Spleen (tissue), 7 donors: ENCODE results near the gene SPATS2.

ENCODE experiments used
- POLR2A ChIP-seq, 3 donors: fragments of 450-650 bp; IDR thresholded peaks; one replicate each; pipeline ENCODE4 v1.5.1; 2017; ENCODE audit warnings: antibody characterized with exemption in 3 of 3, mild to moderate bottlenecking in 1 of 3
- TF ChIP-seq, protein P1 (sequence below), 11 experiments: fragments of 200-600 bp in 7 of 11; fragments of 450-650 bp in 4 of 11; sonication (generic) in 4 of 11; IDR thresholded peaks in 8 of 11; conservative IDR thresholded peaks in 3 of 11; 1 replicate in 7 of 11; 2 replicates in 4 of 11; pipeline versions ENCODE4 v1.4.0 to v1.8.0; 2016 to 2021; ENCODE audit warnings: antibody characterized with exemption in 11 of 11, inconsistent platforms in 4 of 11, mild to moderate bottlenecking in 1 of 11
- donor health status: DM: no; HTN: no; CAD: no; lungs with moderate emphysema.
- donor health status: DM: no; HTN: no; CAD: no.
- donor health status: DM: no; HTN: no; CAD: no.

DNA sequence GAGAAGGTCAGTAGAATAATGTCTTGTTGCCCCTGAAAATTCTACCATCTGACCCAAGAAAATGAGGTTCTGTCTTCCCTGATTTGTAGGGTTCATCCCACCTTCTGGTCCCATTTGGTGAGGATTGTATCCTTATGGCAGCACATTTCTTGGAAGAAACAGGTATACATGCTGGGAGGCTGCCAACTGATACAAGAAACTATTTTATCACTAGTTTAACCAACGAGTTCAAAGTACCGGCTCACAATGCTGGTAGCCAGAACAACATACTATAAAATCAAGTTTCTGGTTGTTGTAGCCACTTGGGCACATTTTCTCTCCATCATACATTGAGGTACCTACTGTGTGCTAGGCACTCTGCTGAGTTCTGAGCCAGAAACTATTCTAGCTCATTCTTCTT, 164.5 kb downstream of the SPATS2 start:
- TF ChIP-seq POLR2A (IDR thresholded peaks at IDR 0.05), result no peak
- TF ChIP-seq, protein P1, sequence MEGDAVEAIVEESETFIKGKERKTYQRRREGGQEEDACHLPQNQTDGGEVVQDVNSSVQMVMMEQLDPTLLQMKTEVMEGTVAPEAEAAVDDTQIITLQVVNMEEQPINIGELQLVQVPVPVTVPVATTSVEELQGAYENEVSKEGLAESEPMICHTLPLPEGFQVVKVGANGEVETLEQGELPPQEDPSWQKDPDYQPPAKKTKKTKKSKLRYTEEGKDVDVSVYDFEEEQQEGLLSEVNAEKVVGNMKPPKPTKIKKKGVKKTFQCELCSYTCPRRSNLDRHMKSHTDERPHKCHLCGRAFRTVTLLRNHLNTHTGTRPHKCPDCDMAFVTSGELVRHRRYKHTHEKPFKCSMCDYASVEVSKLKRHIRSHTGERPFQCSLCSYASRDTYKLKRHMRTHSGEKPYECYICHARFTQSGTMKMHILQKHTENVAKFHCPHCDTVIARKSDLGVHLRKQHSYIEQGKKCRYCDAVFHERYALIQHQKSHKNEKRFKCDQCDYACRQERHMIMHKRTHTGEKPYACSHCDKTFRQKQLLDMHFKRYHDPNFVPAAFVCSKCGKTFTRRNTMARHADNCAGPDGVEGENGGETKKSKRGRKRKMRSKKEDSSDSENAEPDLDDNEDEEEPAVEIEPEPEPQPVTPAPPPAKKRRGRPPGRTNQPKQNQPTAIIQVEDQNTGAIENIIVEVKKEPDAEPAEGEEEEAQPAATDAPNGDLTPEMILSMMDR (IDR thresholded peaks at IDR 0.05 in 8 of 11, conservative IDR thresholded peaks at IDR 0.05 in 3 of 11), result no peak
